ENCODE measurements around the gene CSF3R.

The CSF3R gene

DNA sequence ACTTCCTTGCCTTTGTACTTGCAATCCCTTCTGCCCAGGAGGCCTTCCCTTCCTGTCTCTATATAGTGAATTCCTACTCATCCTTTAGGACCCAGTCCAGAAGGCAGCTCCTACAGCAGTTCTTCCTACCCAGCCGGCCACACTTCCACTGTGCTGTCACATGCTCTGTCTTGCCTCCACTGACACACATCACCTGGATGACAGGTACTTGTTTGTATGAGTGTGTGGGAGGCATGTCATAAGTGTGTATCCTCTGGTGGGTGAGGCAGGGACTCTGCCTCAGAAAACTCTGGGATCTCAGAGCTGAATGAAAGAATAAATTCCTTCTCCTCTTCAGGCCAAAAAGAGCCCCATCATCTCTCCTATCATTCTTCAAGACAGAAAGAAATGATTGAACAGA is 27.3 kb downstream of the CSF3R start:
- DNase-seq = no peak

DNA sequence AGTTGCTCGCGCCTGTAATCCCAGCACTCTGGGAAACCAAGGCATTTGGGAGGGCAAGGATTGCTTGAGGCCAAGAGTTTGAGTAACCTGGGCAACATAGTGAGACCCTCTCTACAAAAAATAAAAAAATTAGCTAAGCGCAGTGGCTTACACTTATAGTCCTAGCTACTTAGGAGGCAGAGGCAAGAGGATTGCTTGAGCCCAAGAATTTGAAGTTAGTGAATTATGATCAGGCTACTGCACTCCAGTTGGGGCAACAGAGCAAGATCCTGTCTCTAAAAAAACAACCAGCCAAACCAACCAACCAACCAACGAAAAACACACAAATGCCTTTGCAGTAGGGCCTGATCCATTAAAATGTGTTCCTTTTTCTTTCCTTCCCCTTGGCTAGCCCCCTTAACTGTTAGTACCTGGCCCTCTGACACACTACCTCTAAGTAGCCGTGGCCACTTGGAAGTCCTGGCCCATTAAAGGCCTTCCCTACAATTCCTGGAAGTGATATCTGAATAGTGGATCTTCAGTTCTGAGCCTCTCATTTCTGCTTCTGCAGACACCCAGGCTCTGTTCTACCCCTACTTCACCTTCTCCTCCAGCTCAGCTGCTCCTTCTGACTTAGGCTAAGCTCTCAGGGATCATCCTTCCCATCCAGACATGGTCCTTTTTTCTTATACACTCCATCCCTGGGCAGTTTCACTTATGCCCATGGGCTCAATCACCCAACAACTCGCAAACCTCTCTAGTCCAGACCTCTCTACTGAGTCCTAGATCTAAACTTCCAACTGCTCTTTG is 28.9 kb downstream of the CSF3R start:
- no peak for DNase-seq

DNA sequence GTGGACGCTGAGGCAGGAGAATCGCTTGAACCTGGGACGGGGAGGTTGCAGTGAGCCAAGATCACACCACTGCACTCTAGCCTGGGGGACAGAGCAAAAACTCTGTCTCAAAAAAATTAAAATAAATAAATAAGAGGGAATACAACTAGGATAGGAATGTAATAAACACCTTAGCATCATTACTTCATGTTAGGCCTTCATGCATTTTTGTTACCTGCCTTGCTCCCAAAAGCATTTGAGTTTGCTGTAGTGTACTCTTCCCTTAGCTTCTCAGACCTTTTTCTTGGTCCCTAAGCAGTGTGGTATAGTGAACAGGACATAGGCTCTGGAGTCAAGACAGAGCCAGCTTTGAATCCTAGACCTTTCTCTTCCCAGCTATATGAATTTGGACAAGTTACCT is 29.7 kb downstream of the CSF3R start:
- DNase-seq = no peak

DNA sequence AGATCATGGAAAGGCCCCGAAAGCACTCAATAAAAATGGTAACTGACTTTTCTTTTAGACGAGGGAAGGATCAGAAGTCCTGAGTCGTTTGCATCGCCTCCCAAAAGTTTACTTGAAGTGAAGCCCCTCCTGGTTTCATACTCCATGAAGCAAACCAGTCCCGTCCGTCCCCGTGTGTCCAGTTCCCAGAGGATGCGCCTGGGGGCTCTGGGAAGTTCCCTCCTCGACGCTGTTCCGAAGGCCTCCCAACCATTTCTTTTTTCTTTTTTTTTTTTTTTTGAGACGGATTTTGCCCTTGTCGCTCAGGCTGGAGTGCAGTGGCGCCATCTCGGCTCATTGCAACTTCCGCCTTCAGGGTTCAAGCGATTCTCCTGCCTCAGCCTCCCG is 31.8 kb downstream of the CSF3R start:
- DNase-seq = no peak

DNA sequence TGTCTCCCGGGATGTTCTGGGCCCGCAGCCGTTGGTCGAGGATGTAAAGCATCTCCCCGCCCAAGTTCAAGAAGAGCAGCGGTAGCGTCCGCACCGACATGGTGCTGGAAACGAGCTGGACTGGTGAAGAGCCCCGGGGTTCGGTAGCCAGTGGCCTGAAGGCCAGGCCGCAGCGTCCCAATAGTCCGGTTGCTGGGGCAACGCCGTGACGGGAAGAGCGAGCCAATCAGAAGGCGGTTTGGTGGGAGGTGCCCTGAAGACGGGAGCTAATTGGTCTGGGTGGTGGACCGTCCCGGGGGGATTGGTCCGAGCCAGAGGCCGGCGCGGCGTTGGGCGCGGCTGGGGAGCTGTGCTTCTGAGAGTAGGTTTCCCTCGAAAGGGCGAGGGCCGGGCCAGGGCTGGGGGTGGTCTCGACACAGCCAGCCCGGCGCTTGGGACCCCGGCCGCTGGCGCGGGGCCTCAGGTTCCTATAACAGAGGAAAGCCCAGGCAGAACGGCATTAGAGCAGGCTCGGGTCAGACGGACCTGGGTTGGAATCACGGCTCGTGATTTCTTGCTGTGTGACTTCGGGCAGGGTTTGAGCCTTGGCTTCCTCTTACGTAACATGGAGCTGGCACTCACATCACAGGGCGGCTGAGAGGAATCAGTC is 32.3 kb downstream of the CSF3R start, which contains the start of gene OSCP1:
Gene OSCP1, minus strand, starts transcription at position 182 of the 649 bp plus-strand sequence. Its CDS starts 82 bp downstream, at position 100.
- DNase-seq = peak; percentile 97

DNA sequence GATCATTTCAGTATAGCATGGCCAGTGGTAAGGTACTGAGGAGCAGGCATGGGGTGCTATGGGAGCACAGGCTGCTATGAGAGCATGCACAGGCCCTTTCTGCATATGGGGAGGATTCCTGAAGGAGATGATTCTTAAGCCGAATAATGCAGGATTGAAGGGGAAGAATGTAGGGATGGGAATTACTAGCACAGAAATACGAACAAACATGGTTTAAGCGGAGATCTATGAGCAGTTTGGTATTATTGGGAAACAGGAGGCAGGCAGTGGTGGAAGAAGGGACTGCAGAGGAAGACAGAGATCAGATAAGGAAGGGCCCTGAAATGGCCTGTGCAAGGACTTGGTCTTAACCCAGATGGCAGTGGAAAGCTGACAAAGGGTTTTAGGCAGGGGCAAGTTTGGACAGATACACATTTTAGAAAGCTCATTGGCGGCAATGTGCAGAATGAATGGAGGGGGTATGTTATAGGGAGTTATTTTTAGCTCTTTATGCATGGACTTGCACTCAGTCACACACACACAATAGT is 34.1 kb downstream of the CSF3R start:
- DNase-seq = no peak

DNA sequence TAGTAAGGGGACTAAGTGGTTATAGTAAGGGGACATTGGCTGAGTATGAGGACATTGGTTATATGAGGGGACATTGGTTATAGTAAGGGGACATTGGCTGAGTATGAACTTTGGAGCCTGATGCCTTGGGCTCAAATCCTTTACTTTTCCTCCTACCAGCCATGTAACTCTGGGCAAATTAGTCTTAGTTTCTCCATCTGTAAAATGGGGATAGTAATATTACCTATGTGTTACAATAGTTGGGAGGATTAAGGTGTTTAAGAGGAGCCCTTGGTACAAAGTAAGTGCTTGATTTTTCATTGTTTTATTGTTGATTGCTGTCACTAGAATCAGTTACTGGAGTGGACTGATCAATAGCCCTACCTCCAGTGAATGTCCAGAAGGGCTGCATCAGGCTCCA is 35.3 kb downstream of the CSF3R start:
- DNase-seq = no peak

DNA sequence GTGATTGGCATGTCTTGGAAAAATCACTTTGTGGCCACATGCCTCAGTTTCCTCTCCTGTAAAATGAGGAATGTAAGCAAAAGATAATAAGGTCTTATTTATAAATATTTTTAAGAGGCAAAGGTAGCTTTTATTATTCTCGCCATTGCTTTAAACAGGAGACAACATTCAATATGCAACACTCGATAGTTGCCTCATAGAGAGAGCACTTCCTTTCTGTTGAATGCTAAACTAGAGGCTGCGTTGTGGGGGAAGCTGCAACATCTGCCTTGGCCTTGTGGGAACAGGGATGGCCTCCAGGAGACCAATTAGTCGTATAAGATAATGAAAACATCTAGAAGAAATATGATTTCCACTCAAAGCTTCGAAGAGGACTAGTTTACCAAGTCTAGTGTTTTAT is 36.0 kb downstream of the CSF3R start:
- DNase-seq = peak; percentile 34

DNA sequence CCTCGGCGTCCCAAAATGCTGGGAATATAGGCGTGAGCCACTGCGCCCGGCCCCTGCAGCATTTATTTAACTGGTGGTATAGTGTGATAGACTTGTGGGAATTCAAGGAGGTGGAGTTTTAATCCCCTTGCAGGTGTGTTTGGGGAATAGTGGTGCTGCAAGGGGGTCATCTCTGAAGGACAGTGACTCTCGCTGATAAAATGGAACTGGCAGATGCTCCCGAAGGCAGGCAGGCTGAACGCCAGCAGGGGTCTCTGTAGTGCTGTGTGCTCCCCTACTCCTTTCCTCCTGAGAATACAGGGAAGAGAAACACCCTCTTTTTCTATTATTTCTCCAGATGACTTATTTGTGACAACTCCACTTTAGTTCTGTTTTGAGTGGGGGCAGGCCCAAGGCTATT is 36.4 kb downstream of the CSF3R start:
- DNase-seq = peak; percentile 77

DNA sequence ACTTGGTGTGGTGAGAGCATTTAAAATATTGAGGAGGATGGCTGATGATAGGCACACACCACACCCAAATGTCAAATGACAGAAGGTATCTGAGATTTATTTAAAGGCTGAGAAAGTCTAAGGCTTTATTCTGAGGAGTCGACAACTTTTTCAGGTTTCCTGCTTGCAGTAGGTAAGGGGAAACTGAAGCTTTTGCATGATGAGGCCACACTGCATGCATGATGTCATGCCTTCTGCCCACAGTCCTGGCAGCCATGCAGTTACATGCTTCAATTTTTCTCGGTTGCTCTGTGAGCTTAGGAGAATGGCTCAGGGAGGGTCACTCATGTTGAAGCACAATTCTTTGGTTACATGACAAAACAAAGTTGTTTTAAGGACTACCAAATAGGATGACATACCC is 39.4 kb downstream of the CSF3R start:
- DNase-seq = no peak

DNA sequence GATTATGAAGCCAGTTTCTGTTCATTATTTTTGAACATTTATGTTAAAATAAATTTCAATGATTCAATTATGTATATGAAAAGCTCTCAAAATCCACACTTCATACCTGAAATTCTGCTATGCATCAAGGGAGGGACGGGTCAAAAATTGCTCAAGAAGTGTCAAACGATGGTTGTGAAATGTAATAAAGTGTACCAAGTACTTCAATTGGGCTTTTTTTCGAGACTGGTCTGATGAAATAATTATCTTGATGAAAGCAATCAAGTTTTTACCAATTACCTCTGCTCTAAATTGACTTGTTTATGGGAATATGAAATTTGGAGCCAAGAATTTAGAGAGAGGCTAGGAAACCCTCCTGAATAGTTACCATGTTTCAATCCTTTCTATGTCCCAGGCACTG is 40.4 kb downstream of the CSF3R start:
- no peak for DNase-seq

DNA sequence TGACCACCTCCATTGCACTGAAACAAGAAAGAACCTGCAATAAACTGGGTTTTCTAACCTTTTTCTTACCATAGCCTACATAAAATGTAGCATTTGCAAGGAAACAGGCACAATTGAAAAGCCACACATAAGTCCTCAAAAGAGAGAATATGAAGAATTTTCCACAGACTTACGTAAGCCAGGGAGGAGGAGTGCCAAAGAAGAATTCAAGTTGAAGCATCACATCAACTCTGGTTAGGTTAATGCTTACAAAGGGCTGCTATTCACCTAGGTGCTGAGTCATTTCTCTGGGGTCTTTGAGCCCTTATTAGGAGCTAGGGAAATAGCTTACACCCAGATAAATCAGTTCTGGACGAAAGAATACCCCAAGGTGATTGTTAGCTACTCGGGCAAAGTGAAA is 42.1 kb downstream of the CSF3R start:
- no peak for DNase-seq

DNA sequence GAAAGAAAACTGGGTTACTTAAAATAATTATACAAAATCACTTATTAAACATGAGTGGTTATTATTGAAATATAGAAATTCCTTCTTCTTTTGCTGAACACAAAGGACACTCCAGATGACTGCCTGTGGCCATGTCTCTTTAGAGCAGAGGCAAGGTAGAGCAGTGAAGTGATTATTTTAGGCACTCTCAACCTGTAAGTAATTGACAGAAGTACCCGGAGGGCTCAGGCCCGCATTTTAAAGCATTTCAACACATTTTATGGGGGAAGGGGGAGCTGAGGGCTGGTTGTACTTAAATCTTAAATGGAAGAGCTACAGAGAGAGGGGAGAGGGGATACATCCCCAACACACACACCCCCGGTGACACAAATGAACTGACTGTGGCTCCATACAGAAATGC is 42.7 kb downstream of the CSF3R start:
- no peak for DNase-seq

DNA sequence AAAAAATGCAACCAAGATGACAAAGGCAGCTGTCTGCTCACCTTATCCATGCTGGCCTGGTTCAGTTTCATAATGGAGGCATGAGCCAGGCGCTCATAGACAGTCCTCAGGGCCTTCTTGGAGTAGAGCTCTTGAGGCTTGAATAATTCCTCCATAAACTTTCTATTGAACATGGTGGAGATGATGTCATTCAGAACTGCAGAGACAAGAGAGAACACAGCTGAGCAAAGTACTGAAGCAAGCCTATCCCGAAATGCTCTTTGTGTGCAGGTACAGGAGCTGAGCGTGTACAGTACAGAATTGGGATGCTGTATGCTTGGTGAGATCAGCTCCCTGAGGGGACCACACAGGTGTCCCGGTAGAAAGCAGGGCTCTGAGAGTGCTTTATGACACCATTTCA is 44.0 kb downstream of the CSF3R start:
- no peak for DNase-seq

DNA sequence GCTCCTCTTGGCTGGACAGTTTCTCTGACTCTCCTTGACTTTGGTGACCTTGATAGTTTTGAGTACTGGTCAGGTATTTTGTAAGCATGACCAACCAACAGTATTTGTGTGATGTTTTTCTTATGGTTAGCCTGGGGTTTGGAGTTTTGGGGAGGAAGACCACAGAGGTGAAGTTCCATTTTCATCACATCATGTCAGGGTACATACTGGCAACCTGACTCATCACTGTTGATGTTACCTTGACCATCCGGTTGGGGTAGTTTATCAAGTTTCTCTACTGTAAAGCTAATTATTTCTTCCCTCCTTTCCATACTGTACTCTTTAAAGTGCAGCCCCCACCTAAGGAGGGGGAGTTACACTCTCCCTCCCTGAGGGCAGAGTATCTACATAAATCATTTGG is 45.9 kb downstream of the CSF3R start:
- DNase-seq = no peak

DNA sequence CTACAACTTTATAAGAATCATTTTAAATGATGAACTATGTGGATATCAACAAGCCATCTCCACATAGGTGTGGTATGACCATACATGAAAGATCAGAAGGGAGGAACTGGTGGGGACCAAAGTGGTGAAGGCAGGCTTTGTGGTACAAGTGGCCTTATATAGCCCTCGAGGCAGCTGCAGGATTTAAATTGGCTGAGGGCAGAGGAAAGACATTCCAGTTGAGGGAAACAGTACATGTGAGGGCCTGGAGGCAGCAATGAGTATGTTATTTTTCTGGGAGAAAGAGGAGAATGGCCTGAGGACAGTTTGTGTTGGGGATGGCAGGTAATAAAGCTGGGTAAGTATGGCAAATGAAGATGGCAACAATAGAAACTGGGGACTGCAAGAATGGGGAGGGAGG is 49.6 kb downstream of the CSF3R start:
- no peak for DNase-seq

DNA sequence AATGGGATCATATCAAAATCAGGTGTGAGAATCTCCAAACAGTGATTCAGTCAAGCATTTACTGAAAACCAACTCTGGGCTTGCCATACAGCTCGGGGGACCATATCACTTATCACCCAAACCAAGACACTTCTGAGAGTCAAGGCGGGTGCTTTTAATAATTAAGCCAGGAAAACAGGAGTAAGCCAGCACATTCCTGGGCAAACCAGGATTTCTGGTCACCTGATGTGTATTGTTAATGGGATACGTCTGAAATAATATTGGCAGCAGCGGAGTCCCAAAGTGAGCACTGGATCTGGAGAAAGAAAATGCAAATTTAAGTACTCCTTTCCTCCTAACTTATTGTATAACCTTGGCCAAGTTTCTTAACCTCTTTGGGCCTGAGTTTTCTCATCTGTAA is 50.1 kb downstream of the CSF3R start:
- no peak for DNase-seq

DNA sequence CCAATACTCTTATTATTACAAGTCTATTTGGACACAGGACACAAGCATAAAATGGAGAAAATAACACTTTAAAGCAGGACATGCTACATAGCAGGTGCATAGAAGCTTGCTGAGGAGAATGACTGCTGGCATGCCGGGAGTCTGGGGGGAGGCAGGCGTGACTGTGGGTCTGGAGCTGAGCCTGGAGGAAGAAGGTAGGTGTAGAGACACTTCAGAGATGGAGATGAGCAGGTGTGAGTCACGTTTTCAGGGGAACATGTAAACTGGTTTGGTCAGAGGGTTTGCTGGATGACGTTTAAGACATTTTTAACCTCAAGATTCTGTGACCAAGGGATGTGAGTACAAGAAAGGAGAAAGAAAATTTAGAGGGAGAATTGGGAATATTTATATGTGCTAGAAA is 56.9 kb downstream of the CSF3R start:
- no peak for DNase-seq

DNA sequence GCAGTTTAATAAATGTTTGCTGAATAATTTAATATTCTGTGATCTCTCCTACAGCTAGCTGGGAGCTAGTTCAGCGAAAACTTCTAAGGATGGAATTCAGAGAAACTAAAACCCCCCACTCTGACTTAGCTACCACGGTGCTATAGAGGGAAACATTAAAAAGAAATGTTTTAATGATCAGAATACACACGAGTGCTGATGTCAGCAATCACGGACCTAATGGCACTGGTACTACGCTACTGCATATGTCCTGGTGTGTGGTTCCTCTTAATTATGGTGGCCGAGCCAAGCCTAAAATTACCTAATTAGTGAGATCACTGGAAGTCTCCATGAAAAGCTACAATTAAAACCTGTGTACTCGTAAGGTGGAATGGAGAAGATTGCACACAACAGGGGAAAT is 61.1 kb downstream of the CSF3R start:
- DNase-seq = no peak

DNA sequence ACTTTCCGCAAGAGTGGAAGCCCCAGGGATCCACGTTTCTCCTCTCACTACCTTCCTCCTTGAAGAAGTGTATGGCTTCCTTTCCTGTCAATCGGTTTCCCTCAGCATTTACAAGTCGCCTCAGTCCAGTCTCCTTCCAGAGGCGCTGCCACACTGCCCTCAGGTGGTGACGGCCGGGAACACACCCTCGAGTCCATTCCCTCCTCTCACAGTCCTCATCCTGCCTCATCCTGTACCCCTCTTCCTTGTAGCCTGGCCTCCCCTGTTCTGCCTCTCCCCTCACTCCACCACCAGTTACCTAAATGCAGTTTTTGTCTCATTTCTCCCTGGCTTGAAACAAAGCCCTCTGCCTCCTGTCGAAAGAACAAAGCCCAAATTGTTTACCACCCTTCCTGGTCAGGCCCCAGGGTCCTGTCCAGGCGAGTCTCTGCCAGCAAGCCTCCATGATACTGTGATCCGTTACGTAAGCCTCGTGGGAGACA is 61.8 kb downstream of the CSF3R start:
- peak; percentile 93 for DNase-seq

DNA sequence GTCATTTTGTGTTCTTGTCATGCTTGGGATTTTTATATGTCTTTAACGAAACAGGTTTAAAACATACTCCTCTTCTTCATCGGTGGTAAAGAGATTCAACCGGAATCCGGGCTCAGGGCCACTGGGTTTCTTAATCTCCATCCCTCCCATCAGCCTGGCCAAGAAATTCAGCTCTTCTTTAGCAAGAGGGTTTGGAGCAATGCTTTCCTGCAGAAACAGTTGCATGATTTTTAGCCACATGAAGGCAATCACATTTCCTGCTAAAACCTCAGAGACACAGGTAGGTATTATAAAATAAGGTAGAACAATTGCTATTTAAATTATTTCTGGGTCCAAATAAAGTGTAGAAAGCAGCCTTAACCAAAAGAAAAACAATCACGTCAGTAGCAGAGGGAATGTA is 62.3 kb downstream of the CSF3R start:
- no peak for DNase-seq

DNA sequence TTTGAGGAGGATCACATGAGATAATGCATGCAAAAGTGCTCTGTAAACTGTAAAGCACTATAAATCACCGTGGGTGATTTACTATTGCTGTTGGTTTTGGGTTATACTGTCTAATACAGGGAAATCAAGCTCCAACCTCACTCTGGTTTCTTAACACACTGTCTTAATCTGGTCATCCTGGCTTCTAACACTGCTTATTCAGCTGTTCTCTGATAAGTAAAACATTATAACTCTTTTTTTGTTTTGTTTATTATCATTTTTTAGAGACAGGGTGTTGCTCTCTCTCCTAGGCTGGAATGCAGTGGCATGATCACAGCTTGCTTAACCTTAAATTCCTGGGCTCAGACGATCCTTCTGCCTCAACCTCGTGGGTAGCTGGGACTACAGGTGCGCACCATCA is 63.1 kb downstream of the CSF3R start:
- no peak for DNase-seq

DNA sequence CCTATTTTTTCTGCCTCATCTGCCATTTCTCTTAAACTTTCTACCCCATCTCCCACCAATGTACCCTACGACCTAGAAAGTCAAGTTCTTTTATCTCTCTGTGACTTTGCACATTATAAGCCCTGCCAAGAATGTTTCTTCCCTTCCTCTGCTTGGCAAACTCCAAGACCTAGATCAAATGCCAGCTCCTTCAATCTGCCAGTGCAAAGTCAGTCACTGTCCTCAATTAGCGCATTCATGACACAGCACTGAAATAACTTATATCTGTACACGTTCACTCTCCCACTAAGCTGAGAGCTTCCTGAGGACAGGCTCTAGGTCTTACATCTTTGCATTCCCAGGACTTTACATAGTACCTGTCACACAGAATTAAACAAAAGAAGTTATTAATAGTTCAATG is 63.6 kb downstream of the CSF3R start:
- DNase-seq = no peak

DNA sequence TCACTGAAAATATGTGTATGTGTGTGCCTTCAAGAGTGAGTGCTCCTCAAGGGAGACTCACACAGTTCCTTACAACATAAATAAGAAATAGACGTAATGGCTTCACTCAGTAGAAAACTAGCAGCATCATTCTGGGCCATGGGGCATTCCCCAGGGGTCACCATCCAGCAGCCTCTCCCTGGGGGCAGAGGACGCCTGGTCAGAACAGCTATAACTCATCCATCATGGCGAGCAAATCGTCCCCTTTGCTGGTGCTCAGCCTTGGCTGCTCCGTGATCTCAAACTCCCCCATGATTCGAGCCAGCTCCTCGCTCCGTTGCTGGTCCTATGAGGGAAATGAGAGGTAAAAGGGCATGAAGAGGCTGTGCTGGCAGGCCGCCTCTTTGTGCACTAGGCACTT is 64.8 kb downstream of the CSF3R start:
- no peak for DNase-seq
